Chondrocyte (in vitro differentiated cells): ENCODE data around the gene HPN. TPM values are rescaled to one million over a fixed set of nuclear protein-coding genes. Genes with fewer than 3 reads are reported as not detected.

Experiments used
- DNase-seq: peaks from one replicate; pipeline ENCODE4 v3.0.0; 2021; ENCODE audit warnings: mixed read lengths, low spot score
- H3K27ac Mint-ChIP-seq: one replicate; pipeline ENCODE4 v1.8.0; 2021; ENCODE audit warnings: mild to moderate bottlenecking, moderate library complexity, mixed read lengths; ENCODE audit not compliant: unreplicated experiment
- H3K27me3 Mint-ChIP-seq: 2 replicates; pipeline ENCODE4 v1.8.0; 2021; ENCODE audit warnings: low read depth, mixed read lengths
- H3K36me3 Mint-ChIP-seq: 2 replicates; pipeline ENCODE4 v1.8.0; 2021; ENCODE audit warnings: low read depth, mixed read lengths
- H3K4me1 Mint-ChIP-seq: 2 replicates; pipeline ENCODE4 v1.8.0; 2021; ENCODE audit warnings: low read depth, mild to moderate bottlenecking, mixed read lengths
- H3K4me3 Mint-ChIP-seq: one replicate; pipeline ENCODE4 v1.8.0; 2021; ENCODE audit warnings: mild to moderate bottlenecking, moderate library complexity, mixed read lengths; ENCODE audit not compliant: unreplicated experiment
- H3K9me3 Mint-ChIP-seq: 2 replicates; pipeline ENCODE4 v1.8.0; 2021; ENCODE audit warnings: low read depth, mixed read lengths
- CTCF ChIP-seq: fragments of 200-600 bp; sonication (generic); IDR thresholded peaks from 2 replicates; pipeline ENCODE4 v1.5.0; 2021; ENCODE audit warnings: antibody characterized with exemption, mild to moderate bottlenecking, moderate library complexity
- total RNA-seq: library from RNA; stranded (reverse); gene quantifications from 3 replicates; pipeline ENCODE4 v1.2.1, GENCODE V29; 2021

The HPN gene
- total RNA-seq, 1 donor from 2014 or later: not detected

GRCh38 chr19:35042954-35043604 lies 1.6 kb downstream of the HPN start:
- H3K4me3 Mint-ChIP-seq: no peak overlapping the region
- H3K27ac Mint-ChIP-seq: no peak overlapping the region
- no peaks in the 10 kb centered on the region for H3K36me3 Mint-ChIP-seq
- H3K4me1 Mint-ChIP-seq: peaks cover 9% of the 10 kb centered on the region
- peaks cover 2% of the 10 kb centered on the region for H3K27me3 Mint-ChIP-seq
- TF ChIP-seq CTCF: no peak
- no peak for DNase-seq
- H3K9me3 Mint-ChIP-seq: no peaks in the 10 kb centered on the region

DNA sequence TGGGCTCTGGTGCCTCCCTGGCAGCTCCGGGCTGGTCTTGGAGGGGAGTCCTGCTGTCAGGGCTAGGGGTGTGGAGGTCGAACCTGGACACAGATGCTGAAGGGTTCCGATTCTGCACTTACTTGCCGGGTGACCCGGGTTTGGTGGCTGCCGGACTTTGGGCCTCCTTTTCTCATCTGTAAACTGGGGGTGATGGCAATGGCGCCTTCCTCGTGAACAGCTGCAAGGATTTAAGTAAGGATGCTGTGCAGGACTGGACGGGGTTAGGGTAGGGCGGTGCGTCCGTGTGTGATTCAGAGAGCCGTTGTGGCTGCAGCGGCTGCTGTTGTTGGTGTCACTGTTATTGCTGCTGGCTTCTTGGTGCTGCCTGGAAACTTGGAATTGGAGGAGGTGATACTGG lies 2.4 kb downstream of the HPN start:
- no peak for TF ChIP-seq CTCF
- DNase-seq: no peak
- H3K27ac Mint-ChIP-seq: no peak overlapping the region
- H3K4me1 Mint-ChIP-seq: peaks cover 12% of the 10 kb centered on the region
- H3K4me3 Mint-ChIP-seq: no peak overlapping the region
- H3K27me3 Mint-ChIP-seq: peaks cover 5% of the 10 kb centered on the region
- no peaks in the 10 kb centered on the region for H3K9me3 Mint-ChIP-seq
- H3K36me3 Mint-ChIP-seq: no peaks in the 10 kb centered on the region

- Mint-ChIP-seq H3K4me3 (no peak overlapping the region), H3K4me1 (peaks cover 12% of the 10 kb centered on the region), H3K27me3 (peaks cover 5% of the 10 kb centered on the region), H3K27ac (no peak overlapping the region), H3K36me3 (no peaks in the 10 kb centered on the region), H3K9me3 (no peaks in the 10 kb centered on the region)
- no peak for DNase-seq
- TF ChIP-seq CTCF: peak; percentile 98
Observed at GRCh38 chr19:35044317-35045117, 3.0 kb downstream of the HPN start.

DNA sequence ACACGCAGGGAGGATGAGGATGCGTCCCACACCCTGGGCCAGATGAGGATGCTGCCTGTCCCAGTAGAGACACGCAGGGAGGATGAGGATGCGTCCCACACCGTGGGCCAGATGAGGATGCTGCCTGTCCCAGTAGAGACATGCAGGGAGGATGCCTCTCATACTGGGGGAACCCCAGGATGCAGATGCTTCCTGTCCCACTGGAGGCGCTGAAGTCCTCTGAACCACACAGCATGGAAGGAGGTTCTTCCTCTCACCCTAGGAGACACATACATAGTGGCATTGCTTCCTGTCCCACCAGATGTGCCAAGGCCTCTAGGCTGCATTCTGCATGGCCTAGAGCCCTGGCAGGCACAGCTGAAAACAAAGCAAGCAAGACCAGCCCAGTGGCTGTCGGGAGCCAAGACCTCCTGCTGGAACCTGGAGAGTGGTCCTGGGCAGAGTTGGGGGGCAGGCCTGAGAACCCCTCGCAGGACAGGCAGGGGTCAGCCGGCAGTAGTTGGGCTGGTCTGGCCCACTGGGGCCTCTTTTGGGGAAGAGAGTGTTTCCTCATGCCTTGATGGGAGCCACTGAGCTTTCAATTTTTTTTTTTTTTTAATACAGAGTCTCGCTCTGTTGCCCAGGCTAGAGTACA lies 4.3 kb downstream of the HPN start:
- peak; percentile 53 for TF ChIP-seq CTCF
- peaks cover 8% of the 10 kb centered on the region for H3K4me1 Mint-ChIP-seq
- no peak overlapping the region for H3K4me3 Mint-ChIP-seq
- no peaks in the 10 kb centered on the region for H3K36me3 Mint-ChIP-seq
- no peak for DNase-seq
- H3K9me3 Mint-ChIP-seq: no peaks in the 10 kb centered on the region
- peaks cover 5% of the 10 kb centered on the region for H3K27me3 Mint-ChIP-seq
- no peak overlapping the region for H3K27ac Mint-ChIP-seq

GRCh38 chr19:35046461-35046860 lies 4.9 kb downstream of the HPN start:
- Mint-ChIP-seq H3K36me3 (no peaks in the 10 kb centered on the region), H3K27me3 (peaks cover 5% of the 10 kb centered on the region), H3K4me1 (peaks cover 4% of the 10 kb centered on the region), H3K4me3 (no peak overlapping the region), H3K9me3 (no peaks in the 10 kb centered on the region), H3K27ac (no peak overlapping the region)
- TF ChIP-seq CTCF: no peak
- DNase-seq: no peak
